Ramos (cell line): ENCODE results near the gene KIF5A.

Experiments used
- in situ Hi-C: fragments of 300-500 bp; cut with MboI; formaldehyde crosslinking; loops from one replicate; pipeline ENCODE4 v1.14.3; 2022; ENCODE audit warnings: low sequenced_read_pairs; ENCODE audit not compliant: unreplicated experiment

The KIF5A gene

DNA sequence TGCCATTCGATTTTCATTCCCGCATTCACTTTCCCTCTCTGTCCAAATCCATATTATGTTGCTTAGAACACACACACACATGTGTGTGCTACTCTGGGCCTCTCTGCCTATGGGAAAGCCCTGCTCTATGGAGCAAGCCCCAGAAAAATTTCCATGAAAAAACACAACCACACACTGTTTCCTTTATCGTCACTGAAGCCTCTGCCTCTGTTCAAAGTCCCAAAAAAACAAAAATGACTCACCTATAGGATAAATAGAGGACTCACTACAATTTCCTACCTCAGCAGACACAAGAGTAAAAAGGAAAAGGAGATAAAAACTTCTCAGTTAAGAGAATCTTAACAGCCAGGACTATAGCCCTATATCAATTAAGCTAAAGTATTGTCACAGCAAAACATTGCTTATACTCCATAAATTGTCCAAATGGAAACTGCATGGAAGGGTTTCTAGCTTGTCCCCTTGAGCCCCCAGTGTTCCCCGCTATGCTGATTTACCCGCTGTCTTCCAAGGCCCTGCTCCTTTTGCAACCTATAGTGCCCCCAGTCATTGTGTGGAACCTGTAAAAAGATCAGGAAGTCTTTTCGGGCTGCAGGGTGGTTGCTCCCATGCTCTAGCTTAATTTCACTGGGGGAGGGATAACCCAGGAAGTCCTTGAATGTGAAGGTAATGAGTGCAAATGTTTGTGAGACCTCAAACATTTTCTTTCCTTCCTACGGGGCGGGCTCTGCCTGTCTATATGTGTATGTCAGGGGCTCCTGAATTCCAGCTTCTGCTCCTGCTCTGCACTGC lies 30.0 kb downstream of the KIF5A start:
- in situ Hi-C loops = loop anchor here (5.0 to 25.0 kb wide), 2 partner anchors 47 to 332 kb away; no protein-coding TSS in a partner anchor

DNA sequence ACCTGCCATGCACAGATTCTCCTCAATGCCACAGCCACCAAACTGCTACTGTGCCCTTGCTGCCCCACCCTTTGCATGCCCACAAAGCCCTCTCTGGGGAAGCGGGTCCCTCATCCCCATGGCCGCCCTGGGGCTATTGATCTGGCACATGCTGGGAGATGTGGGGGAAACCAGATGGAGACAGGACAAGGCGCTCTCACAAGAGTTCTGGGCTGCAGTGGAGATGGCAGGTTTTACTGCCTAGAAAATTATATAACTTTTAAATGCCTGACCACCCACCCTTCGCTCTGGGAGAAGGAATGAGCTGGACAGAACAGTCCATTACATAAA lies 30.6 kb downstream of the KIF5A start:
- in situ Hi-C loops = loop anchor here (5.0 to 25.0 kb wide), 2 partner anchors 47 to 332 kb away; no protein-coding TSS in a partner anchor

DNA sequence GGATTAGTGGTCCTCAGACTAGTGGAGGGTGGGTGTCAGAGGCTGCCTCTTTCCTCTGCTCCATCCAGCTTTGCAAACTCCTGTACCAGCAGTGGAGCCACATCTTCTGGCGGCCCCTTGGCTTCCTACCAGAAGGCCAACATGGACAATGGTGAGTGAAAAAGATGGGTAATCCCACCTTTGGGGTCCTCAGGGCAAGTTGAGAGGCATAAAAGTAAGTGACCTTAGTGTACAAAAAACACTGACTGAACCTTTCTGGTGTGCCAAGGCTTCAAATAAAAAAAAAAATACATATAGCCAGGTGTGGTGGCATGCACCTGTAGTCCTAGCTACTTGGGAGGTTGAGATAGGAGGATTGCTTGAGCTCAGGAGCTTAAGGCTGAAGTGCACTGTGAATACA lies 32.0 kb downstream of the KIF5A start:
- in situ Hi-C loops = loop anchor here (5.0 to 25.0 kb wide), 2 partner anchors 45 to 330 kb away; no protein-coding TSS in a partner anchor

DNA sequence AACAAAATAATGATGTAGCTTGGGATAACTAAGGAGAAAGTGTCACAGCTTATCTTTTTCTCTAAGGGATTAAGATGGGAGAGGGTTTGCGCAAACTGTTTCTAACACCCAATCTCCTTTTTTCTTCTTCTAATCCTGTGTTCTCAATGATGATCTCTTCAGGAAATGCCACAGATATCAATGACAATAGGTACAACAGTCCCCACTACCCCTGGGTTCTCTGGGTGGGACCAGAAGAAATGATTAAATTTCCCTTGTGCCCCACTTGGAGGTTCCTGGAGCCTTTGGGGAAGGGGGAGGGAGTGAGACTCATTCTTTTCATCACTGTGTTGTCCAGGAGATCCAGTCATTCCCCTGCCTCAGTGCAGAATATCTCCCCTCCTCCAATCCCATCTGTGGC lies 32.6 kb downstream of the KIF5A start:
- in situ Hi-C loops = loop anchor here (5.0 to 25.0 kb wide), 2 partner anchors 45 to 330 kb away; no protein-coding TSS in a partner anchor

DNA sequence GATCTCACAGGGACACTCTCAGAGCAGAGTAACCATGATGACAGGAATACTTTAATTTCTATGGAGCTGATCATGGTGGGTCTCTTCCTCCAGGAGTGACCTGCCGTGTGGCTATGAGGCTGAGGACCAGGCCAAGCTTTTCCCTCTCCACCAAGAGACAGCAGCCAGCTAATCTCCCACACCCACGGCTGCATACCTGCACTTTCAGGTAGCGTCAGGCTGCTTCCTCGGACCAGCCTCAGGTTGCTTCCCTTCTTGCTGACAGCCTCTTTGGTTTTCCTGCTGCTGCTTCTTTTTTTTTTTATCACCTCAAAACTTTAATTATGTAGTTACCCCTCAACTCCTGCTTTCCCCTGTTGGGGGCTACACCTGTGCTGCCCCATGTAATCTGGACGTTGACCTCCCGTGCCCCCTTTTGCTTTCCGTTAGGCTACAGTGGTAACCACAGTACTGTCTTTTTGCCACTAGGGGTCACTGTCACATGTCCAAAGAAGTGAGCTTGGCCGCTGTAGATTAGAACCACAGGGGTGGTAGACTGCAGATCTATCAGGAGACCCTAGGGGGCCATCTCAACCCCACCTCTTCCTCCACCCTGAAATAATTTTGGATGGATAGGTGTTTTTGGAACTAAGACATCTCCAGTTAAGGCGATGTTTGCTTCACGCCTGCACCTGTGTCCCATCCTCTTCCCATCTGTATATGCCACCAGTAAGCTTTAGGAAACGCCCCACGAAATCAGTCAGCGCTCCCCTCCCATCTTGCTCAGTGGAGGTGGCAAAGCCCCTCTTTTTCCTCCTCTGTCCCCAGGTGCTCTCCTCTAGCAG lies 33.4 kb downstream of the KIF5A start:
- in situ Hi-C loops = loop anchor here (5.0 to 25.0 kb wide), 2 partner anchors 44 to 329 kb away; no protein-coding TSS in a partner anchor

DNA sequence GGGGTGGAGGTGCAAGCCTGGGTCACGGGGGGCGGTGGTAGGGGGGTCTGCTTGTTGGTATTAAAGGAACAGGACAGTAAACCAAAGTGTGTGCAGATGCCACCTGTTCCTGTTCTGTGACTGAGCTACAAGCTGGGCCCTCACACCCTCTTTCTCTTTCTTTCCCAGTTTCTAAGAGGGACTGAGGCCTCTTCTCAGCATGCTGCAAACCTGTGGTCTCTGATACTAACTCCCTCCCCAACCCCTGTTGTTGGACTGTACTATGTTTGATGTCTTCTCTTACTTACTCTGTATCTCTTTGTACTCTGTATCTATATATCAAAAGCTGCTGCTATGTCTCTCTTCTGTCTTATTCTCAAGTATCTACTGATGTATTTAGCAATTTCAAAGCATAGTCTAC lies 34.2 kb downstream of the KIF5A start:
- in situ Hi-C loops = loop anchor here (5.0 to 25.0 kb wide), 2 partner anchors 43 to 328 kb away; no protein-coding TSS in a partner anchor

DNA sequence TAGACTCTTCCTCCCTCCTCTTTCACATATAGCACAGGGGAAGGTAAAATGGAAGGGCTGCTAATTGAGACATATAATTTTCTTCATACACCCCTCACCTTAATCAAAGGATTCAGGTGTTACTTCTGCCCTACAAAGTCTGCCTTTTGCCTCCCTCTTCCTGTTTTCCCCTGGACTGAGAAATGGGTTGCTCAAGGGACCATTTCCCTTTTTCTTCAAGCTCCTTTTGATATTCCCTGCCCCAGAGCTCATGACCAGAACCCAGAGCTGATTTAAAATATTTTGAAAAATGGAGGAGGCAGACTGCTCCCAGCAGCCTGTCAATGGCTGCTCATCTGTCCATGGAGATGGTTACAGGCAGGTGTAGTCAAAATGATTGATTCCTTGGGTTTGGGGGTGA lies 34.8 kb downstream of the KIF5A start:
- in situ Hi-C loops = loop anchor here (5.0 to 25.0 kb wide), 2 partner anchors 43 to 328 kb away; no protein-coding TSS in a partner anchor

DNA sequence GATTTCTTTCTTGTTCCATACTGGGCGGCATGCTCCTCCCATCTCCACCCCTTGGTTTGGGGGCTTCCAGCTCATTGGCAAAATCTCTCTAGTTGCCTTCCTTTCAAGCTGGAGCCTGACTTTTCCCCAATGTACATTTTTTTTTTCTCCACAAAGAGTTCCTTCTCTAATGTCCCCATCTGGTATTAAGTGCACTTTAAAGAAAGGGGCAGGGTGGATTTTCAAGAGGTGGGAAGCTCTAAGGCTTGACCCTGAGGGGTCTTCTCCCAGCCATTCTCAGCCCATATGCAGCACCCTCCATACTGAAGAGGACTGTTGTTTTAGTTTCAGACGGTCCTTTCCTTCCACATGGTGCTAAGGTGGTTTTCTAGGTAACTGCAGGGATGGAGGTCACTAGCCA lies 35.3 kb downstream of the KIF5A start:
- in situ Hi-C loops = loop anchor here (25.0 kb wide), 1 partner anchor 327 kb away; no protein-coding TSS in a partner anchor

DNA sequence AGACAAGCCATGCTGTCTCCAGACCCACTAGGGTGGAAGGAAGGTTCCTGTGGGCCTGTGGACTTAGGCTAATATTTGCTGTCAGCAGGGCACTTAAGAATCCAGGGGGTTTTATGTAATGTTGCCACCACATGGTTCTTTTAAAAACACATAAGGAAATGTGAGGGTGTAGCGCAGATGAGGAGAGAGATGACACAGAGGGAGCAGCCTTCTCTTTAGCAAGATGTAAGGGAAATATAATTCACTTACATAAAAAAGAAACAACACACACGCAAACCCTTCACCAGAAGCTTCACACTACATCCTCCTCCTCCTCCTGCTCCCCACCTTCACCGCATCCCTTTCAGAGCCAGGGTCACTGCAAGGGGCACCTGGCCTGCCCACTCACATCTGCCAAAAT lies 36.3 kb downstream of the KIF5A start:
- in situ Hi-C loops = loop anchor here (25.0 kb wide), 1 partner anchor 326 kb away; no protein-coding TSS in a partner anchor

DNA sequence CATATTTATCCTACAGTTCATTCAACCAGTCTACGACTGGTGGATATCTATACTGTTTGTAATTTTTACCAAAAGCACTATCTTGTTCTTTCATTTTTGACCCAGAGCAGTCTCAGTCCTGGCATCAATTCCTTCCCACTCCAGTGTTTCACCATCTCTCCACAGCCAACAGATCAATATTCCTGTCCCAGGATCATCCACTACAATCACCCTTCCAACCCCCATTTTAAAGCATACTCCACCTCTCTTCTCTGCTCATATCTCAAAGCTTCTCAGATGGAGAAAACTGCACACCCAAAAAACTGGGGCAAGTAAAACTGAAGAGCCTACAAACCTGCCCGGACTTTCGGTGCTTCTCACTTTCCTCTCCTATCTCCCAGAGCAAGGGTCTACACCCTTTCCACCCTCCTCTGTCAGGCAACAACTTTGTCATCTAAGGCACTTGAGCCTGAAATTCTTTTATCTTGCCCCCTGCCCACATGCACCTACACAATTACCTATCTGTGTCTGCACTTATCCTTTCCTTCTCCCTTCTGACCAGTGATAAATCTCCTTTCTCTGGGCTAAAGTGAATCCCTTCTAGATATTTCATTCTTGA lies 37.1 kb downstream of the KIF5A start:
- in situ Hi-C loops = loop anchor here (25.0 kb wide), 1 partner anchor 325 kb away; no protein-coding TSS in a partner anchor

DNA sequence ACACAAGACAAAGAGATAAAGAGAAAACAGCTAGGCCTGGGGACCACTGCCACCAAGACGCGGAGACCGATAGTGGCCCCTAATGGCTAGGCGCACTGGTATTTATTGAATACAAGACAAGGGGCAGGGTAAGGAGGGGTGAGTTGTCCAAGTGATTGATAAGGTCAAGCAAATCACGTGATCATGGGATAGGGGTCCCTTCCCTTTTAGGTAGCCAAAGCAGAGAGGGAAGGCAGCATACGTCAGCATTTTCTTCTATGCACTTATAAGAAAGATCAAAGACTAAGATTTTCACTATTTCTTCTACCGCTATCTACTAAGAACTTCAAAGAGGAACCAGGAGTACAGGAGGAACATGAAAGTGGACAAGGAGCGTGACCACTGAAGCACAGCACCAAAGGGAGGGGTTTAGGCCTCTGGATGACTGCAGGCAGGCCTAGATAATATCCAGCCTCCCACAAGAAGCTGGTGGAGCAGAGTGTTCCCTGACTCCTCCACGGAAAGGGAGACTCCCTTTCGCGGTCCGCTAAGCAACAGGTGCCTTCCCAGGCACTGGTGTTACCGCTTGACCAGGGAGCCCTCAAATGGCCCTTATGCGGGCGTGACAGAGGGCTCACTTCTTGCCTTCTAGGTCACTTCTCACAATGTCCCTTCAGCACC lies 39.2 kb downstream of the KIF5A start:
- in situ Hi-C loops = loop anchor here (25.0 kb wide), 1 partner anchor 323 kb away; no protein-coding TSS in a partner anchor

DNA sequence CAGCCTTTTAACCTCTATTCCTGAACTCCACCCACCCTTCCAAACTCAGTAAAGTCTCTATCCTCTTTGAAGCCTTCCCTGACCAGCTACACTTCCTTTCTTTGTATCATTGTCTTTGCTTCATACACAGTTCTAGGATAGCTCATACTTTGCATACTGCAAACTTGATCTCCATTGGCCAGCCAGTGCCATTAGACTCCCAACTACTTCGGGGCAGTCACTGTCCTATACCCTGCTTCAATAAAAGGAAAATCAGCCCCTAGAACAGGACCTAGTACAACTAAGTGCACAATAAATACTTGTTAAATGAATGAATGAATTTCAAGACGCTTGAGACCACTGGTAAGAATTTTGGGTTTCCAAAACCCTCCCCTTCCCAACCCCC lies 40.6 kb downstream of the KIF5A start:
- in situ Hi-C loops = loop anchor here (25.0 kb wide), 1 partner anchor 322 kb away; no protein-coding TSS in a partner anchor

DNA sequence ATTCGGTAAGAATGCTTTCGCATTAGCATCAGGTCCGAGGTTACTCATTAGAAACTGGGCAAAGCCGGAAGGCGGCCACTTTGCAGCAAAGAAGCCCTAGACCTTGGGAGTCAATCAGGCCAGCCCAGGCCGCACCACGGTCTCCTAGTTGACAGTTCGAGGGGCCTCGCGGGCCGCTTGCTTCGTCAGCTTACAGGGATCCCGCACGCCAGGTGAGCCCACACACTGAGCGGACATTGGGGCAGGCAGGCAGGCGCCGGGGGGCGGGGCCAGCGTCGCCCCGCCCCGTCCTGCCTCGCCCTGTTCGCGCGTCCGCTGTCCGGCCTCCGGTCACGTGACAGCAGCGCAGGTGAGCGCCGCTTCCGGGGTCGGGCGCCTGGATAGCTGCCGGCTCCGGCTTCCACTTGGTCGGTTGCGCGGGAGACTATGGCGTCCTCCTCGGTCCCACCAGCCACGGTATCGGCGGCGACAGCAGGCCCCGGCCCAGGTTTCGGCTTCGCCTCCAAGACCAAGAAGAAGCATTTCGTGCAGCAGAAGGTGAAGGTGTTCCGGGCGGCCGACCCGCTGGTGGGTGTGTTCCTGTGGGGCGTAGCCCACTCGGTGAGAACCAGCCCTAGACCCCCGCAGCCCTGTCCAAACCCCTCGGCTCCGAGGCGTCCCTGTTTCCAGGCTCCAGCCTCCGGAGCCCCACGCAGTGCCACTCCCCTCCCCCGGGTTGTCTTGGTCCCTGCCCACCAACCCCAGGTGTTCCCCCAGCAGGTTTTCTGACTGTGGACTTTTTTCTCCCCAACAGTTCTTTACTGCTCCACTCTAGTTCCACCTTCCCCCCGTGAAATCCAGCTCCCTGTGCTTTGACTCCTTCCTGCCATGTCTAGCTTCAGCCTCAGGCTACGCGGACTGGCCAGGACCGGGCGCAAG lies 41.3 kb downstream of the KIF5A start, which contains the start of gene PIP4K2C:
PIP4K2C (plus strand) TSS at position 329 of the 918 bp plus-strand sequence; CDS start at position 427, 98 bp downstream.
- in situ Hi-C loops = loop anchor here (25.0 kb wide), 1 partner anchor 321 kb away; no protein-coding TSS in a partner anchor

DNA sequence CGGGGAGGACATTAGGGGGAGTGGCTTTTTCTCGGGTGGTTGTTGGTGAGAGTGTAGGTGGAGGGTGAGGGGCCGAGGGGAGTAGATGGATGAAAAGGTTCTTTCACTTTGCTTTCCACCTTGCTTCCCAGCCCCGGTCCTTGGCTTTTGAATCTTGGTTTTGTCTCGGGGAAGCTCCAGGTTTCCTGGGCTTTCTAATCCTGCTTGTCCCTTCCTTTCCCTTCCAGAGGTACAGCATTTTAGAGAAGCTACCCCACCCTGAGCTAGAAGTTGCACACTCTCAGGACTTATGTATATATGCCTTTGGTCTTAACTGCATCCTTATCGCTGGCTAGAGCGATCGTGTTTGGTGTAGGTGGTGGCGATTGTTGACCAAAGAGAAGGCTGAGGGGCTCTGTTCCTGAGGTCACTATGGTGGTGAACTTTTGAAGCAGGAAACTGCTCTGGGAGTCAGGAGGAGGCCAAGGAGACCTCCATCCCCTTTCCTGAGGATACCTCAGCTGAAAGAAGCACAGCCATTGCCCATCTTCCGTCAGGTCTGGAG lies 42.0 kb downstream of the KIF5A start:
- in situ Hi-C loops = loop anchor here (25.0 kb wide), 1 partner anchor 320 kb away; no protein-coding TSS in a partner anchor

DNA sequence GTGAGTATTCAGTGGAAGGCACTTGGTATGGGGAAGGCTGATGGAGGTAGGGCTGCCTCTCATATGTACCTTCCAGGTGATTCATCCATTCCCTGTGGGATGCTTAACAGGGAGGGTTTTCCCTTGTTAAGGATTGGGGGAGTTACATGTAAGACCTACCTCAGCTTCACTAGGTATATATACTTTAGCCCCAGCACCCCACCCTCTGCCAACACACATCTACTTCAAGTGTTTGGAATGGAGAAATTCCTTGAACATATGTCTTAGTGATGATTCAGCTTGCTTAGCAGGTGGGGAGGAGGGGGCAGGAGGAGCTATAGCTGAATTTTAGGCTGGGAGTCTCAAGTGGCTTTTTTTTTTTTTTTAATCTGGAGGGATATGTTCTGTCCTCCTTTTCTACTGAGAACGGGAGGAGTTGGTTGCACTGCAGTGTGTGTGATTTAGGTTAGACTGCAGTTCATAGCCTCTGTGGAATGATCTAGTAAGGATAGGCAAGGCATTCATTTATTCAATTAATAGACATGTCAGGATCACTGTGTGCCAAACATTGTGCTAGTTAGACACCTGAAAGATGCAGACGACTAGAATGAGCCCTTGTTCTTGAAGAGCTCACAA lies 42.8 kb downstream of the KIF5A start:
- in situ Hi-C loops = loop anchor here (25.0 kb wide), 1 partner anchor 320 kb away; no protein-coding TSS in a partner anchor

DNA sequence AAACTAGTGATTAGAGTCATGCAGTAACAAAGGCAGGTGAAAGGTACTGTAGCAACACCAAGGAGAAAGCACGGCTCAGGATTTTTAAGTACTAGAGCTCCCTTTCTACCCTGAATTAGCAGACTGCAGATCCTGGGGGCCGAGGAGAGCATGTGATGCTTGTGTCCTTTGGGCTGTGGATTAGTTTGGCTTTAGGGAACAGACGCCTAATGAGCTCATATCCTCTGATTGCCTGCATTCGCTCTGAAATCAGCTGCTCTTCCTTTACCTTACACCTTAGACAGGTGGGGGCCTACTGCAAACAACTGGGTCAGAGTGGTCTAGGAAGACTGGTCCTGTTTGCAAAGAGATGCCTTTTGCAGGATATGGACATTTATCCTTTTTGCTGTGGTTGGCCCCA lies 43.3 kb downstream of the KIF5A start:
- in situ Hi-C loops = loop anchor here (25.0 kb wide), 1 partner anchor 319 kb away; no protein-coding TSS in a partner anchor

DNA sequence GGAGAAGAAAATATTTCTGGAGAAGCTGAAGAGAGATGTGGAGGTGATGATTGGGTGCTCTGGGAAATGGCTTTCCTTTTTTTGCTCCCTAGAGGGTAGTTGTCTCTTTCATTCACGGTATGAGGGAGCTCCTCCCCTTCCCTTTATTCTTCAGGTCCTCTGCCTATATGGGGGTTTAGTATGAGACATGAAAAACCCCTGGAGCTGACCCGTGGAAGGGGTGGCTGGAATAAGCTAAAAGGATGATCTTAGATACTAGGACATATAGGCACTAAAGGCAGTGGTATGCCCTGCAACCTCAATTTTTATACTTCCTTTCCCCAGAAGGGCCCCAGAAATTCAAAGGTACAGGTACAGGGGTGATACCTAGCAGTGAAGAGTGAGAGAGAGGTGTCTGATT lies 50.6 kb downstream of the KIF5A start:
- in situ Hi-C loops = no loop called here

DNA sequence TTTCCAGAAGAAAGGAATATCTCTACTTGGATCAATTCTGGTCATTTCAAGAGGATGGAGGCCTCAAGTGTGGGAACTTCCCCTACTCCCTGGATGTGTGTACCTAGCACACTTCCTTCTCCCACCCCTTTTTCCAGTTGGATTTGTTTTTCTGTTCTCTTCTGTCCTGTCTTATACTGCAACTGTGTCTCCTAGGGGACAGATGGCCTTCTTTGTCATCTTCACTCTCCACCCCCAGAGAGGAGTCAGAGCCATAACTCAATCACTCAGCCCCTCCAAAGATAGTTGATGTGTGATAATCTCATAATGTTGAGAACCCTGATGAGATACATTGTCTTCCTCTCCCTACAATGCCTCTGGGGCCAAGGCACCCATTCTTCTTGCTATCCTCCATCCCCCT lies 52.7 kb downstream of the KIF5A start:
- in situ Hi-C loops = no loop called here
